Left ventricle myocardium inferior (tissue), 1 donor: ENCODE results near the gene MSI2. TPM values are rescaled to one million over a fixed set of nuclear protein-coding genes. Genes with fewer than 3 reads are reported as not detected.

ENCODE experiments used
- DNase-seq: peaks from one replicate; pipeline ENCODE4 v3.0.0-alpha.2; 2020
- H3K27ac ChIP-seq: fragments of 200-600 bp; replicated peaks from 2 replicates; pipeline ENCODE4 v1.8.0; 2021
- H3K27me3 ChIP-seq: fragments of 200-600 bp; 2 replicates; pipeline ENCODE4 v1.8.0; 2021; ENCODE audit warnings: low read depth
- H3K36me3 ChIP-seq: fragments of 200-600 bp; 2 replicates; pipeline ENCODE4 v1.8.0; 2021
- H3K4me1 ChIP-seq: fragments of 200-600 bp; 2 replicates; pipeline ENCODE4 v1.8.0; 2021
- H3K4me3 ChIP-seq: fragments of 200-600 bp; 2 replicates; pipeline ENCODE4 v1.8.0; 2021; ENCODE audit warnings: mild to moderate bottlenecking, moderate library complexity
- H3K9me3 ChIP-seq: fragments of 200-600 bp; replicated peaks from 2 replicates; pipeline ENCODE4 v1.8.0; 2021
- intact Hi-C: fragments of 100-400 bp; cut with micrococcal nuclease; formaldehyde crosslinking; loops from one replicate; pipeline ENCODE4 v1.11.0; 2022
- total RNA-seq: library from RNA; stranded (reverse); fragmentation: NEBNext Ultra II Directional; extraction: Animal tissue kit (Norgen Biotek cat#: 25700); gene quantifications from one replicate; pipeline ENCODE4 v1.2.1, GENCODE V29; 2021
- TF ChIP-seq, protein P1 (sequence below): fragments of 200-600 bp; IDR thresholded peaks from 2 replicates; pipeline ENCODE4 v1.8.0; 2021; ENCODE audit warnings: antibody characterized with exemption, mild to moderate bottlenecking, borderline replicate concordance
- donor health status: DM: no; HTN: yes; CAD: no; lungs with severe emphysema.

MSI2 gene
- total RNA-seq, 1 donor from 2014 or later = 118 TPM

DNA sequence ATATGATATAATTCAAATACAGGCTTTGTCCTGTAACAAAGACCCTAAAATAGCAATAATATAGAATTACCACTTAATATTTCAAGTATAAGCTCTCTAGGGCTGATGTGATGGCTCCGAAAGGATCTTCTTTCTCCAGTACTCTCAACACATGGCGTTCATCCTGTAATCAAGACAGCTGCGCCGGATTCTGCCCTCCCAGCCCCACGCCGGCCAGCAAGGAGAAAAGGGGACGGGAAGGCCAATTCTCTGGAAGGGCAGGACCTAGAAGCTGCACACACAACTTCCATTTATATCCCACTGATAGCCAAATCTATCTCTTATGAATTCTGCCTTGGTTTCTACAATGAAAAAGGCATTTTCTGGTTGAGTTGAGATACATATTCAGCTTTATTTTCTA, 456.8 kb downstream of the MSI2 start:
- no peaks in the 10 kb centered on the region for H3K36me3 ChIP-seq
- peaks cover 6% of the 10 kb centered on the region for H3K4me1 ChIP-seq
- intact Hi-C loops = no loop called here
- DNase-seq = no peak
- TF ChIP-seq, protein P1, sequence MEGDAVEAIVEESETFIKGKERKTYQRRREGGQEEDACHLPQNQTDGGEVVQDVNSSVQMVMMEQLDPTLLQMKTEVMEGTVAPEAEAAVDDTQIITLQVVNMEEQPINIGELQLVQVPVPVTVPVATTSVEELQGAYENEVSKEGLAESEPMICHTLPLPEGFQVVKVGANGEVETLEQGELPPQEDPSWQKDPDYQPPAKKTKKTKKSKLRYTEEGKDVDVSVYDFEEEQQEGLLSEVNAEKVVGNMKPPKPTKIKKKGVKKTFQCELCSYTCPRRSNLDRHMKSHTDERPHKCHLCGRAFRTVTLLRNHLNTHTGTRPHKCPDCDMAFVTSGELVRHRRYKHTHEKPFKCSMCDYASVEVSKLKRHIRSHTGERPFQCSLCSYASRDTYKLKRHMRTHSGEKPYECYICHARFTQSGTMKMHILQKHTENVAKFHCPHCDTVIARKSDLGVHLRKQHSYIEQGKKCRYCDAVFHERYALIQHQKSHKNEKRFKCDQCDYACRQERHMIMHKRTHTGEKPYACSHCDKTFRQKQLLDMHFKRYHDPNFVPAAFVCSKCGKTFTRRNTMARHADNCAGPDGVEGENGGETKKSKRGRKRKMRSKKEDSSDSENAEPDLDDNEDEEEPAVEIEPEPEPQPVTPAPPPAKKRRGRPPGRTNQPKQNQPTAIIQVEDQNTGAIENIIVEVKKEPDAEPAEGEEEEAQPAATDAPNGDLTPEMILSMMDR = no peak
- no peak overlapping the region for H3K4me3 ChIP-seq
- H3K27ac ChIP-seq = no peak overlapping the region
- peaks cover 33% of the 10 kb centered on the region for H3K27me3 ChIP-seq
- H3K9me3 ChIP-seq = no peaks in the 10 kb centered on the region

DNA sequence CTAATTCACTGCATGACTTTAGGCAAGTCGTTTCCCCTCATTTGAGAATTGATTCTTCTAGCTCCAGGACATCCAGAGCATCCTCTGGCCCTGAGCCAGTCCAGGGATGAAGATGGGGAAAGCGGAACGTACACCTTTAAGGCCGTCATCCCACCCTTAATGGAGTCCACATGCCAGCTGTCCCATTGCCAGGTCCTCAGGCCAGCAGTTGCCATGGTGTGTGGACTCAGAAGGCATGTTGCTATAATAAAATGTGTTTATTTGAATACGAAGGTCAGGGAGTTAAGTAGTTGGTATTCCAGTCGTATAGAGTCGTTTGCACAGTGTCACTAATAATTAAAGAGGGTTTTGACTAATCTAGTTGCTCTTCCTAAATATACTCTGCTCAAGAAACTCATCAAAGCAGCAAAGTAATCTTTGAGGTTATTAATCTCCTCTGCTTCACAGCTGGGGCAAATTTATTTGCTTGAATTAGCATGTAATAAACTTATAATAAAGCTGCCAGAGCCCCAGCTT, 458.4 kb downstream of the MSI2 start:
- no peaks in the 10 kb centered on the region for H3K36me3 ChIP-seq
- no peaks in the 10 kb centered on the region for H3K4me1 ChIP-seq
- no peak for DNase-seq
- H3K4me3 ChIP-seq = no peak overlapping the region
- intact Hi-C loops = no loop called here
- no peaks in the 10 kb centered on the region for H3K9me3 ChIP-seq
- H3K27me3 ChIP-seq = peaks cover 33% of the 10 kb centered on the region
- no peak overlapping the region for H3K27ac ChIP-seq
- TF ChIP-seq, protein P1 = no peak

DNA sequence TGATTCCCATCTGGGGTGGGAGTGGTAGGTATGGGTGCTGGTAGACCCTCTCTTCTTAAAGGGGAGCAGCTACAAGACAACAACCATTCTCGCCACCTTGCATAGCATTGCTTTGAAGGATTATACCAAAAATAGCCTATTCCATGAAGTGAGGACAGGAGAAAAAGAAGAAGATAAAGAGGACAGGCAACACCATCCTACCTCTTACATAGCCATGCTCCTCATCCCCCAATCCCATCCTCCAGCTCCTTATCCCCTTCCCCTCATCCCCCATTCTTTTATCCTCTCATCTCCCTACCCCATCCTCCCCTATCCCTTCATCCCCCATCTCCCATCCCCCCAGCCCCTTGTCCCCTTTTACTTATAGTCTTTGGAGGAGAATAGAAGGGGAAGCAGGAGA, 459.7 kb downstream of the MSI2 start:
- no peaks in the 10 kb centered on the region for H3K4me1 ChIP-seq
- DNase-seq = no peak
- no peak overlapping the region for H3K4me3 ChIP-seq
- intact Hi-C loops = no loop called here
- TF ChIP-seq, protein P1 = no peak
- H3K9me3 ChIP-seq = no peaks in the 10 kb centered on the region
- no peak overlapping the region for H3K27ac ChIP-seq
- H3K27me3 ChIP-seq = peaks cover 33% of the 10 kb centered on the region
- no peaks in the 10 kb centered on the region for H3K36me3 ChIP-seq

DNA sequence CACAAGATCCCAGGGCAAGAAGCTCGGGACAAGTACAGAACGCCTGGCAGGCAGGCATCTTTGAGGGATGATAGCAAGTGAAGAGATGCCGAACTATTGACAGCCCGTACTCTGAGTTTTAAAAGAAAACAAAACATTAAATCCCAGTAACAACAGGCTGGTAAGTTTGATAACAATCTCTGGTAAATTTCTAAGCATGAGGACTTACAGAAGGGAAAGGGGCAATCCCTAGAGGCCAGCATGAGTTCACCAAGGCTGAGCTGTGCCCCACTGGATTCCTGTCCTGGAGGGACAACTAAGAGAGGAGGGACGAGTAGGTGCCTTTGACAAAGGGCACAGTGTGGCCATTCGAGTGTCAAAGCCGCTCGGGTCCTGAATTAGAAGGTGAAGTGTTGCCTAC, 462.6 kb downstream of the MSI2 start:
- Histone ChIP-seq H3K27me3 (peaks cover 29% of the 10 kb centered on the region), H3K36me3 (no peaks in the 10 kb centered on the region), H3K4me3 (no peak overlapping the region), H3K27ac (no peak overlapping the region), H3K9me3 (no peaks in the 10 kb centered on the region), H3K4me1 (no peaks in the 10 kb centered on the region)
- no peak for DNase-seq
- TF ChIP-seq, protein P1 = no peak
- intact Hi-C loops = no loop called here

- intact Hi-C loops = no loop called here
- Histone ChIP-seq H3K4me1 (no peaks in the 10 kb centered on the region), H3K4me3 (no peak overlapping the region), H3K27ac (no peak overlapping the region), H3K9me3 (no peaks in the 10 kb centered on the region), H3K36me3 (no peaks in the 10 kb centered on the region), H3K27me3 (peaks cover 14% of the 10 kb centered on the region)
- TF ChIP-seq, protein P1 = no peak
- no peak for DNase-seq
These were observed 464.2 kb downstream of the MSI2 start for GRCh38 chr17:57720386-57721035.
